ENCODE data around the gene FBXO2.

FBXO2 gene

DNA sequence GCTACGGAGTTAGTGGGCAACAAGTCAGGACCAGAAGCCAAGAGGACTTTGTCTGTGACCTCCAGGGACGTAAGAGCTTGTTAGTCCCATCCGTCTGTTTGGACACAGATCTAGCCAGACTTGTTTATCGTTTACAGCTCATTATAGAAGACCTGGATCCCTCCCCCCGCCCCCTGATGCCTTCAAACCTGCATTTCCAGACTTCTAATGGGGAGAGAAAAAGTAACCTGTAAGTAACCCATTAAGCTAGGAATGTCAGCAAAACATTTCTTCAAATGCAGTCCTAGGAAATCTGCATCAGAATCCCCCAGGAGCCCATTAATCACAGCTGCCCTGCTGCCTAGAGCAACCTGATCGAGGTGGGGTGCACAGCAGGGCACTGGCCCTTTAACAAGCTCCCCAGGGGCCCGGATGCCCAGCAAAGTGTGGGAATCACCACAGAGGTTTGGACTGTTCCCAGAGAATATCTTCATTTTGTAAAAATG, 28.1 kb upstream of the FBXO2 start:
- POLR2A ChIA-PET (ENCODE audit: low non-redundant PET), result no interaction called here
- no peak for DNase-seq (ENCODE audit: low spot score)
- CTCF ChIA-PET, result interaction anchor here (0.6 to 1.8 kb wide), 4 partner anchors 18 to 644 kb away, joined by 4 to 6 read pairs (median 4); no protein-coding TSS in a partner anchor

DNA sequence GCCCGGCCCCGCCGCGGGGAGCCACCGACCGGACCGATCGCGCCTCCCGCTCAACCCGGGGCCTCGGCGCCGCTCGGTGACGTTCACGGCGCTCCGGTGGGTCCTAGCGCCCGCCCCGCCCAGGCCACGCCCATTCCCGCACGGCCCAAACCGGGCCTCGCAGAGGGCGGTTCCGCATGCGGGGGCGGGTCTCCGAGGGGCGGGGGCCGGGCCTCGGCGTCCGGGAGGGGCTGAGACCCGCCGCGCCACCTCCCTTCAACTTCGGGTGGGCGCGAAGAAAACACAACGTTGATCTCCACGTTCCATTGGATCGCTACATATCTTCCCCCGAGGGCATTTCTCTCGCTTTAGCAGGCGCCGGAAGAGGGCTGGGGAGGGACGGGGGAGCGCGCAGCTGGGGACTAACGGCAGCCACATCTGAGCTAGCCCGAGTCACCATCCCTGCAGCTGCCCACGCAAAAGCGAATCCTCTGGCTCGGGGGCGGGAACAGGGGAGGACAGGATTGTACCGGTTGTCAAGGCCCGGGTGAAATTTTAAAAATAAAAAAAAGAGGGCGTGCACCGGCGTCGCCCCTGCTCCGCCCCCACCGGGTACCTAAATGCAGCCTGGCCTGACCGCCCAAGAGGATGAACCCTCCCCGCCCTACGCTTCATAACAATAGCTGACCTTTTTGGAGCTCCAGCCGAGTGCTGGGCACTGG, 27.0 kb upstream of the FBXO2 start, which contains the start of gene MAD2L2:
Gene MAD2L2, minus strand, starts transcription at position 78 of the 701 bp plus-strand sequence. CDS start 547 bp downstream, outside the sequence.
- H3K27ac ChIP-seq, result peak within 1 kb of the TSS; percentile 91
- POLR2A ChIA-PET (ENCODE audit: low non-redundant PET), result interaction anchor here (0.6 kb wide), 1 partner anchor 41 kb away, joined by 3 read pairs; no protein-coding TSS in a partner anchor
- CTCF ChIA-PET, result interaction anchor here (1.8 kb wide), 1 partner anchor 17 kb away, joined by 6 read pairs; no protein-coding TSS in a partner anchor

More for the DNA sequence above, 28.1 kb upstream of the FBXO2 start:
- TF ChIP-seq, protein P1, sequence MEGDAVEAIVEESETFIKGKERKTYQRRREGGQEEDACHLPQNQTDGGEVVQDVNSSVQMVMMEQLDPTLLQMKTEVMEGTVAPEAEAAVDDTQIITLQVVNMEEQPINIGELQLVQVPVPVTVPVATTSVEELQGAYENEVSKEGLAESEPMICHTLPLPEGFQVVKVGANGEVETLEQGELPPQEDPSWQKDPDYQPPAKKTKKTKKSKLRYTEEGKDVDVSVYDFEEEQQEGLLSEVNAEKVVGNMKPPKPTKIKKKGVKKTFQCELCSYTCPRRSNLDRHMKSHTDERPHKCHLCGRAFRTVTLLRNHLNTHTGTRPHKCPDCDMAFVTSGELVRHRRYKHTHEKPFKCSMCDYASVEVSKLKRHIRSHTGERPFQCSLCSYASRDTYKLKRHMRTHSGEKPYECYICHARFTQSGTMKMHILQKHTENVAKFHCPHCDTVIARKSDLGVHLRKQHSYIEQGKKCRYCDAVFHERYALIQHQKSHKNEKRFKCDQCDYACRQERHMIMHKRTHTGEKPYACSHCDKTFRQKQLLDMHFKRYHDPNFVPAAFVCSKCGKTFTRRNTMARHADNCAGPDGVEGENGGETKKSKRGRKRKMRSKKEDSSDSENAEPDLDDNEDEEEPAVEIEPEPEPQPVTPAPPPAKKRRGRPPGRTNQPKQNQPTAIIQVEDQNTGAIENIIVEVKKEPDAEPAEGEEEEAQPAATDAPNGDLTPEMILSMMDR (conservative IDR thresholded peaks at IDR 0.05; ENCODE audit: low read depth), result no peak
- H3K27ac ChIP-seq, result no peak overlapping the region

DNA sequence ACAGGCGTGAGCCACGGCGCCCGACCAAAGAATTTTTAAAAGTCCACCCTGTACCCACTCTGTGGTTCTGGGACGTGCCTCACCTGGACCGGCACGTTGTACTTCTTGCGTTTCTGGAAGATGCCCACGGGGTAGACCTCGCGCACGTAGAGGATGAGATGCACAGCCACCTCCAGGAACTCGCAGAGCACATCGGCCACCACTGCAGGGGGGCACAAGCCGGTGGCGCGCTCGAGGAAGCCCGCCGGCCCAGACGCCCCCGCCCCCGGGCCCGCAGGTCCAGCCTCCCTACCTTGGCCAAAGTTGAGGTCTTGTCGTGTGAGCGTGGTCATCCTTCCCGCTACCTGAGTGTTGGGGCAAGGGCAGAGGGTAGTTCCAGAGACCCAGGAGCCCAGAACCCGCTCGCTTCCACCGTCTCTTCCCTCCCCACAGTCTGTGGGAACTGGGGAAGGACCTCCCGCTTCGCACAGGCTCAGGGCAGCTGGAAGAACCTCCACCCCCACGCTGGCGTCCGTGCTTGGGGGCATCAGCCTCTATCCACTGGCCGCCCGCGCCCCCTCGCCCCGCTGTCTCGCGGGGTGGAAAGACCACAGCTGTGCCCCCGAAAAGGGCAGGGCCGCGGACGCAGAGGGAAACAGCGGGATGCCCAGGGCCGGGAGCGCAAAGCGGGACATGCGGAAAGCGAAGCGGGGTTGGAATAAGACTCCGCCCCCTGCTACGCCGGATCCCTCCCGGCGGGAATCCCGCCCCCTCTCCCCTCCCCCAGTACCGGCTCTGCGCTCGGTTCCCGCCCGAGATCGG, 26.2 kb upstream of the FBXO2 start:
- POLR2A ChIA-PET (ENCODE audit: low non-redundant PET), result interaction anchor here (0.6 kb wide), 1 partner anchor 40 kb away, joined by 3 read pairs; no protein-coding TSS in a partner anchor
- TF ChIP-seq, protein P1 (conservative IDR thresholded peaks at IDR 0.05; ENCODE audit: low read depth), result no peak
- H3K27ac ChIP-seq, result peak overlapping the region; percentile 91
- CTCF ChIA-PET, result interaction anchor here (0.8 kb wide), 1 partner anchor 350 kb away, joined by 3 read pairs; no protein-coding TSS in a partner anchor
- no peak for DNase-seq (ENCODE audit: low spot score)

More for the DNA sequence above, 27.0 kb upstream of the FBXO2 start, which contains the start of gene MAD2L2:
- TF ChIP-seq, protein P1 (conservative IDR thresholded peaks at IDR 0.05; ENCODE audit: low read depth), result no peak
- peak; percentile 89 for DNase-seq (ENCODE audit: low spot score)

DNA sequence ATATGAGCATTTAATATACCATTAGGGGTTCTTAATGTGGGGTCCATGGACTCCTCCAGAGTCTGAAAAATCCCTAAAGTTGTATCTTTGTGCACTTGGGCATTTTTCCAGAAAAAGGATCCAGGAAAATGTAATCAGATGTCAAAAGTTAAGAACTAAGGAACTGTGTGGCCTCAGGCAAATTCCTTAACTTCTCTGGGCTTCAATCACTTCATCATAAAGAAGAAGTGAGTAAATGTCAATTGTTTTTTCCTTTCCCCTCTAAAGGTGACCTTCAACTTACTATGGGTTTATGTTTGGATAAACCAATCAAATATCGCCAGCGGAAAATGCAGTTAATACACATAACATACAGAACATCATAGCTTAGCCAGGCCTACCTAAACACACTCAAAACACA, 24.2 kb upstream of the FBXO2 start:
- H3K27ac ChIP-seq, result no peak overlapping the region
- ChIA-PET POLR2A (ENCODE audit: low non-redundant PET) (interaction anchor here (0.6 kb wide), 1 partner anchor 8 kb away, joined by 3 read pairs; no protein-coding TSS in a partner anchor), CTCF (no interaction called here)
- TF ChIP-seq, protein P1 (conservative IDR thresholded peaks at IDR 0.05; ENCODE audit: low read depth), result no peak
- no peak for DNase-seq (ENCODE audit: low spot score)

DNA sequence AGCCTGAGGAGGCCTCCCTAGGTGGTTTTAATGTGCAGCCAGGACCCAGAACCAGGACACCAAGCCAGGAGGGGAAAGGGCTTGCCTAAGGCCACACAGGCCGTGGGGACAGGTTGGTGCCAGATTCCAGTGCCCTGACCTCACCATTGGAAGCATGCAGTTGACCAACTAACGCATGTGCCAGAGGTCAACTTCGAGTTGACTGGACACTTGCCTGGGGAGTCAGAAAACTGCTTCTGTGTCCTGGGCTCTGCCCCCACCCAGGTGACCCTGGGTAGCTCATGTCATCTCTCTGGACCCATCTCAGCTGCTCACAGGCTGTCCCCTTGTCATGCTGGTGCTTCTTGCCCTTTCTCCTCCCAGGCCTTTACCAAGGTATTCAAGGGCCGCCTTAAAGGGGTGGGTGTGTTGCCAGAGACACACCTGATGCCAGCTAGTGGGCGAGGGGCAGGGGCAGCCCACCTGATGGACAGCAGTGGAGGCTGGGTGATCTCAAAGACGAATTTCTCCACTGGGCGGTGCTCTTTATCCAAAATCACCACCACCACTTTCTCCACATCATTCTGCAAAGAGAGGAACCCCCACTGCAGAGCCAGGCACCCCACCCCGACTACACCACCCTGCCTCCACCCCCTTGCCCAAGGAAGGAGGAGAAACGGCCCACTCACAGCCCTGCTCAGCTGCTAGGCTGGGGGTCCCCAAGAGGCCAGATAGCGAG, 22.3 kb upstream of the FBXO2 start:
- no peak overlapping the region for H3K27ac ChIP-seq
- ChIA-PET POLR2A (ENCODE audit: low non-redundant PET) (interaction anchor here (1.0 kb wide), 1 partner anchor 13 kb away, joined by 3 read pairs; the partner anchor contains the start of gene FBXO6), CTCF (interaction anchor here (0.7 to 2.2 kb wide), 2 partner anchors 13 to 60 kb away, joined by 6 read pairs; partner anchors contain the start of gene FBXO6)
- TF ChIP-seq, protein P1 (conservative IDR thresholded peaks at IDR 0.05; ENCODE audit: low read depth), result no peak
- no peak for DNase-seq (ENCODE audit: low spot score)

All from RWPE1 (cell line).